ENCODE data around the gene FABP1.

DNA sequence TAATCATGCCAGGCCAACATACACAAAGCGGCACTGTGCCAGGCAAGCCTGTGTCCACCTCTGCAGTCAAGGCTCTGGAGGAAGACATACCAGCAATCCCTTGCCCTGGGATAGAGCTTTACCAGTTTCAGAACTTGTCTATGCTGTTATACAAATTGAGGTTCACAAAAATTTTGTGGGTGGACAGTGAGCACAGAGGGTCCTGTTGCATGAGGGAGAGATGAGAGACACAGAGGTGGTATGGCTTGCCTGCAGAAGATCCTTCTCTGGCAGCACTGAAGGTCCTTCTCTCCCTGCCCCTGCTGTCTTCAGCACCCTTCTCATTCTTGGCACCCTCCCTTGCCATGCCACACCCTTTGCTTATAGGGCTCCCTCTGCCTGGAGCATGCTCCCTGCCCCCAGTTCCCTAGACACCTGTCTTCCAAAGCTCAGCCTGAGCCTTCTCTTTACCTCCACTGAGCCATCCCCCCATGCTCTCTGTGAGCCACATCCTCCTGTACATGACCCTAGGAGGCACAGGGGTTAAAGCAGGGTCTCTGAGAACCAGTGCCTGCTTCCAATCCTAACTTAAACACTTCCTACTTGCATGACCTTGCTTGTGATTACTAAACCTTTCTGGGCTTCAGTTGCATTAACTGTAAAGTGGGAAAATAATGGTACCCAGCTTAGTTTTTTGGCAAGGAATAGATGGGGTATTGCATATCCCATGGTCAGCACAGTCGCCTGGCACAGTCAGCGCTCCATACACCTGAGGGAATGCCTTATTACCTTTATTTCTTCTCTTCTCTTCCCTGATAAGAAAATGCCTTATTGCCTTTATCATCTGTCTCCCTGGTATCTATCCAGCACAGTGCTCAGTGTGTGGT is 857 bp downstream of the FABP1 start:
- no peak for TF ChIP-seq NFRKB (IDR thresholded peaks at IDR 0.05)
- no peak for TF ChIP-seq LEF1 (IDR thresholded peaks at IDR 0.05; ENCODE audit: borderline replicate concordance)
- TF ChIP-seq FOXM1 (IDR thresholded peaks at IDR 0.05; ENCODE audit: borderline replicate concordance) = no peak
- TF ChIP-seq HDGF (IDR thresholded peaks at IDR 0.05; ENCODE audit: borderline replicate concordance) = no peak
- no peak for TF ChIP-seq ARNT (IDR thresholded peaks at IDR 0.05)
- TF ChIP-seq BHLHE40 (IDR thresholded peaks at IDR 0.05; ENCODE audit: borderline replicate concordance) = no peak
- TF ChIP-seq FOXK2 (IDR thresholded peaks at IDR 0.05) = no peak
- TF ChIP-seq FOXA1 (IDR thresholded peaks at IDR 0.05) = no peak
- TF ChIP-seq, protein P1, sequence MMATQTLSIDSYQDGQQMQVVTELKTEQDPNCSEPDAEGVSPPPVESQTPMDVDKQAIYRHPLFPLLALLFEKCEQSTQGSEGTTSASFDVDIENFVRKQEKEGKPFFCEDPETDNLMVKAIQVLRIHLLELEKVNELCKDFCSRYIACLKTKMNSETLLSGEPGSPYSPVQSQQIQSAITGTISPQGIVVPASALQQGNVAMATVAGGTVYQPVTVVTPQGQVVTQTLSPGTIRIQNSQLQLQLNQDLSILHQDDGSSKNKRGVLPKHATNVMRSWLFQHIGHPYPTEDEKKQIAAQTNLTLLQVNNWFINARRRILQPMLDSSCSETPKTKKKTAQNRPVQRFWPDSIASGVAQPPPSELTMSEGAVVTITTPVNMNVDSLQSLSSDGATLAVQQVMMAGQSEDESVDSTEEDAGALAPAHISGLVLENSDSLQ (IDR thresholded peaks at IDR 0.05) = no peak
- no peak for TF ChIP-seq SP1 (IDR thresholded peaks at IDR 0.05)

Measured in HEK293T (cell line).